Endothelial cell of umbilical vein (primary cell): ENCODE data around the gene PCMT1. TPM values are rescaled to one million over a fixed set of nuclear protein-coding genes. Genes with fewer than 3 reads are reported as not detected.

Experiments
- BruUV-seq: library from RNA; stranded (reverse); fragments of 400-500 nt; replicated peaks from 2 replicates; lab custom pipeline; 2021; lab: Mats Ljungman, UMichigan
- CTCF ChIA-PET: fragments of 300-600, 350-600 bp; sonication (Branson Sonifier 250); formaldehyde crosslinking; loops from one replicate; lab custom pipeline; 2021; ENCODE audit warnings: antibody characterized with exemption, inconsistent platforms; lab: Charles Lee
- POLR2A ChIA-PET: fragments of 300-600, 350-600 bp; sonication (Branson Sonifier 250); formaldehyde crosslinking; loops from one replicate; lab custom pipeline; 2021; ENCODE audit warnings: antibody characterized with exemption, inconsistent platforms; lab: Charles Lee
- DNase-seq: peaks from one replicate; pipeline ENCODE4 v3.0.0-alpha.2; 2011; ENCODE audit warnings: low read depth, low spot score
- FAIRE-seq: peaks from 2 replicates; lab custom pipeline; 2011; peaks lifted over from hg19 to GRCh38; lab: Jason Lieb, UNC
- H2AFZ ChIP-seq: 2 replicates; pipeline ENCODE4 v1.6.0; 2012; ENCODE audit warnings: low read depth, low read length, control low read depth, inconsistent platforms
- H3K27ac ChIP-seq: 2 replicates; pipeline ENCODE4 v1.5.1; 2011; ENCODE audit warnings: low read depth, mild to moderate bottlenecking, control low read depth, low read length, moderate library complexity; ENCODE audit not compliant: insufficient read depth
- H3K27me3 ChIP-seq, 2 experiments: 2 replicates each; pipeline versions ENCODE4 v1.6.0 to v1.6.1; 2011; ENCODE audit warnings: low read length in 2 of 2, mixed read lengths in 1 of 2; ENCODE audit not compliant: control insufficient read depth in 2 of 2, insufficient read depth in 2 of 2
- H3K36me3 ChIP-seq, 2 experiments: 2 replicates in 1 of 2; 3 replicates in 1 of 2; pipeline ENCODE4 v1.5.1; 2011; ENCODE audit warnings: low read length in 2 of 2, mild to moderate bottlenecking in 1 of 2, moderate library complexity in 1 of 2; ENCODE audit not compliant: control insufficient read depth in 2 of 2, insufficient read depth in 2 of 2; ENCODE audit errors: extremely low read depth in 1 of 2
- H3K4me1 ChIP-seq: 3 replicates; pipeline ENCODE4 v1.5.1; 2011; ENCODE audit warnings: mild to moderate bottlenecking, low read length; ENCODE audit not compliant: control insufficient read depth, insufficient read depth; ENCODE audit errors: extremely low read depth
- H3K4me2 ChIP-seq: 2 replicates; pipeline ENCODE4 v1.6.1; 2011; ENCODE audit warnings: low read length, control low read depth, mixed read lengths; ENCODE audit not compliant: insufficient read depth
- H3K4me3 ChIP-seq, 3 experiments: fragments of 200-600 bp in 1 of 3; sonication (generic), shearing (Covaris generic) in 1 of 3; replicated peaks in 1 of 3; 2 replicates each; pipeline ENCODE4 v1.5.1; 2011 to 2016; ENCODE audit warnings: control low read depth in 3 of 3, low read length in 3 of 3, mild to moderate bottlenecking in 2 of 3, inconsistent platforms in 1 of 3, low read depth in 1 of 3, moderate library complexity in 1 of 3; ENCODE audit not compliant: insufficient read depth in 1 of 3
- H3K79me2 ChIP-seq: 2 replicates; pipeline ENCODE4 v1.6.0; 2012; ENCODE audit warnings: low read length, inconsistent platforms; ENCODE audit not compliant: control insufficient read depth, insufficient read depth
- H3K9ac ChIP-seq: replicated peaks from 2 replicates; pipeline ENCODE3; 2011; ENCODE audit warnings: low read length, control low read depth; ENCODE audit not compliant: insufficient read depth; ENCODE audit errors: extremely low read depth
- H3K9me1 ChIP-seq: replicated peaks from 3 replicates; pipeline ENCODE4 v1.6.0; 2011; ENCODE audit warnings: mild to moderate bottlenecking, low read length; ENCODE audit not compliant: control insufficient read depth, insufficient read depth; ENCODE audit errors: extremely low read depth
- H3K9me3 ChIP-seq: replicated peaks from 2 replicates; pipeline ENCODE4 v1.5.1; 2012; ENCODE audit warnings: low read length, inconsistent platforms; ENCODE audit not compliant: control insufficient read depth, insufficient read depth
- H4K20me1 ChIP-seq: replicated peaks from 2 replicates; pipeline ENCODE3; 2011; ENCODE audit warnings: mild to moderate bottlenecking, low read length; ENCODE audit not compliant: control insufficient read depth, insufficient read depth; ENCODE audit errors: extremely low read depth
- EZH2 ChIP-seq: IDR thresholded peaks from 2 replicates; pipeline ENCODE4 v1.6.1; 2012; ENCODE audit warnings: borderline replicate concordance, low read depth, mild to moderate bottlenecking, moderate library complexity, low read length, inconsistent platforms; ENCODE audit not compliant: severe bottlenecking
- FOS ChIP-seq: IDR thresholded peaks from 2 replicates; pipeline ENCODE4 v1.6.1; 2011; ENCODE audit warnings: mild to moderate bottlenecking, low read length, moderate library complexity, borderline replicate concordance; ENCODE audit not compliant: insufficient read depth
- GATA2 ChIP-seq: IDR thresholded peaks from 2 replicates; pipeline ENCODE4 v1.7.0; 2011; ENCODE audit warnings: low read depth, mild to moderate bottlenecking, moderate library complexity, mixed read lengths, low read length; ENCODE audit not compliant: insufficient read length, insufficient read depth
- JUN ChIP-seq: IDR thresholded peaks from 2 replicates; pipeline ENCODE4 v1.6.1; 2011; ENCODE audit warnings: borderline replicate concordance, low read depth; ENCODE audit not compliant: insufficient read length, insufficient read depth
- MYC ChIP-seq: IDR thresholded peaks from one replicate; pipeline ENCODE4 v1.6.1; 2011; ENCODE audit warnings: mild to moderate bottlenecking, low read depth, low read length
- POLR2A ChIP-seq: IDR thresholded peaks from 2 replicates; pipeline ENCODE4 v1.6.1; 2012; ENCODE audit warnings: low read depth, mild to moderate bottlenecking, control low read depth, low read length
- POLR2AphosphoS5 ChIP-seq: IDR thresholded peaks from 2 replicates; pipeline ENCODE4 v1.6.1; 2012; ENCODE audit warnings: low read depth, mild to moderate bottlenecking, control low read depth, low read length, moderate library complexity; ENCODE audit not compliant: insufficient read depth
- dilution Hi-C: fragments of 300-500 bp; cut with MboI; formaldehyde crosslinking; loops from one replicate; pipeline ENCODE4 v1.15.0; 2019; ENCODE audit warnings: low sequenced_read_pairs; ENCODE audit not compliant: extremely low pct_ligation_motif_present
- intact Hi-C: fragments of 100-400 bp; cut with micrococcal nuclease; formaldehyde crosslinking; loops from one replicate; pipeline ENCODE4 v1.10.0; 2022
- polyA plus RNA-seq, 4 experiments: library from polyadenylated mRNA; depleted of rRNA in 3 of 4; stranded (reverse) in 3 of 4; unstranded in 1 of 4; fragments of >200 nt; gene quantifications; 2 replicates each; pipeline versions ENCODE4 v1.2.1 to v1.2.3, GENCODE V29; 2011 to 2012; ENCODE audit warnings: missing spikeins in 1 of 4
- total RNA-seq: library from RNA; stranded (reverse); gene quantifications from 2 replicates; pipeline ENCODE4 v1.2.3, GENCODE V29; 2021
- TF ChIP-seq, protein P1 (sequence below), 2 donors: IDR thresholded peaks; 1 replicate in 1 of 2; 2 replicates in 1 of 2; pipeline ENCODE4 v1.5.1; 2011; ENCODE audit warnings: low read length in 2 of 2, mild to moderate bottlenecking in 2 of 2, moderate library complexity in 2 of 2, control low read depth in 1 of 2, inconsistent platforms in 1 of 2, low read depth in 1 of 2; ENCODE audit not compliant: insufficient read depth in 1 of 2; ENCODE audit errors: extremely low read depth in 1 of 2
- TF ChIP-seq, protein P2 (sequence below): IDR thresholded peaks from 2 replicates; pipeline ENCODE4 v1.6.1; 2011; ENCODE audit not compliant: insufficient read depth, insufficient read length

The PCMT1 gene
- total and polyA plus RNA-seq, 2 donors (not counting 3 experiments of a cell fraction or from before 2014, with no cell fraction given) = 95.0 to 102 TPM

DNA sequence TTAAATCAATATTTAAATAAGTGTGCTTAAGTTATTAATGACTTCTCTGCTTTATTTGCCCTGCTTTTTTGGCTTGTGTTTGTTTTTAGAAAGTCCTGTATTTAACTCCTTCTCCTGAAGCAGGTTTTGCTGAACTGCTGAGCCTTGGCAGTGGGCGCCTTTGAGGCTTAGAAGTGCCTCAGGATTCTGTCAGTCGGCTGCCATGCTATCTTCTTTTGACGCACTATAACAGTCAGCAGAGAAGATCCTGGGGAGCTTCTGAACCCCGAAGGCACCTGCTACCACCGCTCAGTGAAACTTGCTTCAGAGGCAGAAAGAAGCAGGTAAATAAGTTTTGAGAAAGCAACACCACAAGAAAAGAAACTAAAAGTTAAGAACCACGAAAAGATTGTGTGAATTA lies 22.4 kb downstream of the PCMT1 start:
- H3K27me3 ChIP-seq = no peaks in the 10 kb centered on the region
- H4K20me1 ChIP-seq = peaks cover 2% of the 10 kb centered on the region
- BruUV-seq = no TSS peak
- peaks cover 0 to 8% of the 10 kb centered on the region in 2 experiments for H3K36me3 ChIP-seq
- no peaks in the 10 kb centered on the region for H3K4me1 ChIP-seq
- dilution Hi-C loops (no loop called here), intact Hi-C loops (no loop called here)
- H3K4me3 ChIP-seq = no peak overlapping the region
- ChIA-PET POLR2A (no interaction called here), CTCF (no interaction called here)
- TF ChIP-seq, protein P1, sequence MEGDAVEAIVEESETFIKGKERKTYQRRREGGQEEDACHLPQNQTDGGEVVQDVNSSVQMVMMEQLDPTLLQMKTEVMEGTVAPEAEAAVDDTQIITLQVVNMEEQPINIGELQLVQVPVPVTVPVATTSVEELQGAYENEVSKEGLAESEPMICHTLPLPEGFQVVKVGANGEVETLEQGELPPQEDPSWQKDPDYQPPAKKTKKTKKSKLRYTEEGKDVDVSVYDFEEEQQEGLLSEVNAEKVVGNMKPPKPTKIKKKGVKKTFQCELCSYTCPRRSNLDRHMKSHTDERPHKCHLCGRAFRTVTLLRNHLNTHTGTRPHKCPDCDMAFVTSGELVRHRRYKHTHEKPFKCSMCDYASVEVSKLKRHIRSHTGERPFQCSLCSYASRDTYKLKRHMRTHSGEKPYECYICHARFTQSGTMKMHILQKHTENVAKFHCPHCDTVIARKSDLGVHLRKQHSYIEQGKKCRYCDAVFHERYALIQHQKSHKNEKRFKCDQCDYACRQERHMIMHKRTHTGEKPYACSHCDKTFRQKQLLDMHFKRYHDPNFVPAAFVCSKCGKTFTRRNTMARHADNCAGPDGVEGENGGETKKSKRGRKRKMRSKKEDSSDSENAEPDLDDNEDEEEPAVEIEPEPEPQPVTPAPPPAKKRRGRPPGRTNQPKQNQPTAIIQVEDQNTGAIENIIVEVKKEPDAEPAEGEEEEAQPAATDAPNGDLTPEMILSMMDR (IDR thresholded peaks at IDR 0.05; ENCODE audit: extremely low read depth in 1 of 2, insufficient read depth in 1 of 2, low read depth in 1 of 2, low read length in 2 of 2) = no peak
- TF ChIP-seq POLR2A = no peak
- TF ChIP-seq EZH2 = no peak
- no peak for TF ChIP-seq FOS
- no peak for TF ChIP-seq GATA2
- TF ChIP-seq POLR2AphosphoS5 = no peak
- TF ChIP-seq JUN = no peak
- TF ChIP-seq MYC = no peak
- TF ChIP-seq, protein P2, sequence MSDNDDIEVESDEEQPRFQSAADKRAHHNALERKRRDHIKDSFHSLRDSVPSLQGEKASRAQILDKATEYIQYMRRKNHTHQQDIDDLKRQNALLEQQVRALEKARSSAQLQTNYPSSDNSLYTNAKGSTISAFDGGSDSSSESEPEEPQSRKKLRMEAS = no peak
- no peaks in the 10 kb centered on the region for H3K9me3 ChIP-seq
- H3K9me1 ChIP-seq = no peaks in the 10 kb centered on the region
- DNase-seq = no peak
- H3K4me2 ChIP-seq = no peak overlapping the region
- H3K79me2 ChIP-seq = peaks cover 22% of the 10 kb centered on the region
- no peak overlapping the region for H3K27ac ChIP-seq
- H3K9ac ChIP-seq = no peak overlapping the region
- no peak for FAIRE-seq
- no peak overlapping the region for H2AFZ ChIP-seq
